ENCODE results near the gene AAK1. TPM values are rescaled to one million over a fixed set of nuclear protein-coding genes. Genes with fewer than 3 reads are reported as not detected.

AAK1 gene
- total RNA-seq, 1 donor from 2014 or later: 108 TPM

GRCh38 chr2:69567909-69568300 is 75.6 kb downstream of the AAK1 start:
- Histone ChIP-seq H3K4me1 (ENCODE audit: insufficient read depth, low read length) (peaks cover 11% of the 10 kb centered on the region), H3K27ac (ENCODE audit: low read depth, low read length) (no peak overlapping the region), H3K79me2 (ENCODE audit: insufficient read depth, low read length) (peaks cover 91% of the 10 kb centered on the region), H3K9ac (ENCODE audit: low read length) (no peak overlapping the region), H3K36me3 (ENCODE audit: insufficient read depth, low read length) (no peaks in the 10 kb centered on the region), H3K27me3 (ENCODE audit: insufficient read depth, low read length) (no peaks in the 10 kb centered on the region), H3K4me2 (ENCODE audit: low read length) (no peak overlapping the region), H3K4me3 (ENCODE audit: insufficient read depth, low read depth, low read length) (no peak overlapping the region), H4K20me1 (ENCODE audit: insufficient read depth, low read length) (peaks cover 95% of the 10 kb centered on the region), H3K9me3 (ENCODE audit: insufficient read depth, low read depth, low read length) (no peaks in the 10 kb centered on the region), H2AFZ (ENCODE audit: low read depth, low read length) (no peak overlapping the region)
- Mint-ChIP-seq H3K27me3 (ENCODE audit: low read depth, unreplicated experiment) (no peaks in the 10 kb centered on the region), H3K36me3 (ENCODE audit: low read depth, unreplicated experiment) (no peaks in the 10 kb centered on the region), H3K4me3 (ENCODE audit: unreplicated experiment) (no peak overlapping the region), H3K9me3 (ENCODE audit: unreplicated experiment) (no peaks in the 10 kb centered on the region), H3K4me1 (ENCODE audit: low read depth, unreplicated experiment) (peaks cover 49% of the 10 kb centered on the region), H3K27ac (ENCODE audit: unreplicated experiment) (no peak overlapping the region)
- no peak for TF ChIP-seq EZH2 (IDR thresholded peaks at IDR 0.05; ENCODE audit: insufficient read depth, low read length)
- TF ChIP-seq, protein P1, sequence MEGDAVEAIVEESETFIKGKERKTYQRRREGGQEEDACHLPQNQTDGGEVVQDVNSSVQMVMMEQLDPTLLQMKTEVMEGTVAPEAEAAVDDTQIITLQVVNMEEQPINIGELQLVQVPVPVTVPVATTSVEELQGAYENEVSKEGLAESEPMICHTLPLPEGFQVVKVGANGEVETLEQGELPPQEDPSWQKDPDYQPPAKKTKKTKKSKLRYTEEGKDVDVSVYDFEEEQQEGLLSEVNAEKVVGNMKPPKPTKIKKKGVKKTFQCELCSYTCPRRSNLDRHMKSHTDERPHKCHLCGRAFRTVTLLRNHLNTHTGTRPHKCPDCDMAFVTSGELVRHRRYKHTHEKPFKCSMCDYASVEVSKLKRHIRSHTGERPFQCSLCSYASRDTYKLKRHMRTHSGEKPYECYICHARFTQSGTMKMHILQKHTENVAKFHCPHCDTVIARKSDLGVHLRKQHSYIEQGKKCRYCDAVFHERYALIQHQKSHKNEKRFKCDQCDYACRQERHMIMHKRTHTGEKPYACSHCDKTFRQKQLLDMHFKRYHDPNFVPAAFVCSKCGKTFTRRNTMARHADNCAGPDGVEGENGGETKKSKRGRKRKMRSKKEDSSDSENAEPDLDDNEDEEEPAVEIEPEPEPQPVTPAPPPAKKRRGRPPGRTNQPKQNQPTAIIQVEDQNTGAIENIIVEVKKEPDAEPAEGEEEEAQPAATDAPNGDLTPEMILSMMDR (IDR thresholded peaks at IDR 0.05; ENCODE audit: insufficient read depth, low read depth, low read length): no peak
- FAIRE-seq (no peak), DNase-seq (ENCODE audit: low read depth) (no peak)

GRCh38 chr2:69567157-69567908 is 76.2 kb downstream of the AAK1 start:
- no peak overlapping the region for H3K4me3 ChIP-seq (ENCODE audit: insufficient read depth, low read depth, low read length)
- H3K9me3 Mint-ChIP-seq (ENCODE audit: unreplicated experiment): no peaks in the 10 kb centered on the region
- H3K36me3 ChIP-seq (ENCODE audit: insufficient read depth, low read length): no peaks in the 10 kb centered on the region
- peaks cover 11% of the 10 kb centered on the region for H3K4me1 ChIP-seq (ENCODE audit: insufficient read depth, low read length)
- H3K27ac ChIP-seq (ENCODE audit: low read depth, low read length): no peak overlapping the region
- peak; percentile 39 for DNase-seq (ENCODE audit: low read depth)
- H4K20me1 ChIP-seq (ENCODE audit: insufficient read depth, low read length): peaks cover 94% of the 10 kb centered on the region
- no peak overlapping the region for H3K9ac ChIP-seq (ENCODE audit: low read length)
- H3K27me3 Mint-ChIP-seq (ENCODE audit: low read depth, unreplicated experiment): no peaks in the 10 kb centered on the region
- no peaks in the 10 kb centered on the region for H3K9me3 ChIP-seq (ENCODE audit: insufficient read depth, low read depth, low read length)
- H2AFZ ChIP-seq (ENCODE audit: low read depth, low read length): no peak overlapping the region
- H3K27me3 ChIP-seq (ENCODE audit: insufficient read depth, low read length): no peaks in the 10 kb centered on the region
- no peak overlapping the region for H3K4me3 Mint-ChIP-seq (ENCODE audit: unreplicated experiment)
- peak overlapping the region; percentile 51 for H3K27ac Mint-ChIP-seq (ENCODE audit: unreplicated experiment)
- peak overlapping the region; percentile 28 for H3K4me2 ChIP-seq (ENCODE audit: low read length)
- H3K36me3 Mint-ChIP-seq (ENCODE audit: low read depth, unreplicated experiment): no peaks in the 10 kb centered on the region
- H3K4me1 Mint-ChIP-seq (ENCODE audit: low read depth, unreplicated experiment): peaks cover 45% of the 10 kb centered on the region
- FAIRE-seq: no peak
- TF ChIP-seq, protein P1 (IDR thresholded peaks at IDR 0.05; ENCODE audit: insufficient read depth, low read depth, low read length): no peak
- no peak for TF ChIP-seq EZH2 (IDR thresholded peaks at IDR 0.05; ENCODE audit: insufficient read depth, low read length)
- peaks cover 90% of the 10 kb centered on the region for H3K79me2 ChIP-seq (ENCODE audit: insufficient read depth, low read length)

DNA sequence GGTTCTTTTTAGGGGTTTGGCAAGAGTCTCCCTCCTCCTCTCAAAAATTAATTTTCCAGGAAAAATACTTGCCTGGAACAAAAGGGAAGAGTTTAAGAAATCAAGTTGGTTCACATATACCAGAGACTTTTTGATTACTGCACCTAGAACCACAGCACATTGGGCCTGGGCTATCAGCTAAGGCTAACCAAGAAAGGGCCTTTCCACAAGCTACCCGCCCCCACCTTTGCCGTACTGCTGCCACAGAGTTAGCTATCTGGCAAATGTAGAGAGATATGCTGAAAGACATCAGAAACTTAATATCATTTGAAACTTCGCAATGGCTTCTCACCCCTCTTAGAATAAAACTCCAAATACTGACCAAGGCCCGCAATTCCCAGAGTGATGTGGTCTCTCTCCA is 76.9 kb downstream of the AAK1 start:
- FAIRE-seq: no peak
- H3K4me1 Mint-ChIP-seq (ENCODE audit: low read depth, unreplicated experiment): peaks cover 41% of the 10 kb centered on the region
- Histone ChIP-seq H3K79me2 (ENCODE audit: insufficient read depth, low read length) (peaks cover 91% of the 10 kb centered on the region), H4K20me1 (ENCODE audit: insufficient read depth, low read length) (peaks cover 95% of the 10 kb centered on the region), H3K4me2 (ENCODE audit: low read length) (peak overlapping the region; percentile 28), H3K36me3 (ENCODE audit: insufficient read depth, low read length) (no peaks in the 10 kb centered on the region), H2AFZ (ENCODE audit: low read depth, low read length) (no peak overlapping the region), H3K4me1 (ENCODE audit: insufficient read depth, low read length) (peaks cover 11% of the 10 kb centered on the region), H3K4me3 (ENCODE audit: insufficient read depth, low read depth, low read length) (no peak overlapping the region), H3K9ac (ENCODE audit: low read length) (no peak overlapping the region), H3K9me3 (ENCODE audit: insufficient read depth, low read depth, low read length) (no peaks in the 10 kb centered on the region), H3K27me3 (ENCODE audit: insufficient read depth, low read length) (no peaks in the 10 kb centered on the region), H3K27ac (ENCODE audit: low read depth, low read length) (no peak overlapping the region)
- no peaks in the 10 kb centered on the region for H3K9me3 Mint-ChIP-seq (ENCODE audit: unreplicated experiment)
- TF ChIP-seq, protein P1 (IDR thresholded peaks at IDR 0.05; ENCODE audit: insufficient read depth, low read depth, low read length): no peak
- no peak for TF ChIP-seq EZH2 (IDR thresholded peaks at IDR 0.05; ENCODE audit: insufficient read depth, low read length)
- H3K27me3 Mint-ChIP-seq (ENCODE audit: low read depth, unreplicated experiment): no peaks in the 10 kb centered on the region
- DNase-seq (ENCODE audit: low read depth): no peak
- no peaks in the 10 kb centered on the region for H3K36me3 Mint-ChIP-seq (ENCODE audit: low read depth, unreplicated experiment)
- H3K27ac Mint-ChIP-seq (ENCODE audit: unreplicated experiment): peak overlapping the region; percentile 51
- no peak overlapping the region for H3K4me3 Mint-ChIP-seq (ENCODE audit: unreplicated experiment)

Data from astrocyte (in vitro differentiated cells and primary cell).